Psoas muscle (tissue), 8 donors: Measurements from ENCODE around the gene ZNF286A. TPM values are rescaled to one million over a fixed set of nuclear protein-coding genes. Genes with fewer than 3 reads are reported as not detected.
"Not testable (repeated sequence)": the region's sequence is repeated elsewhere in the genome, so short reads cannot be mapped to it uniquely, and the experiment has no call there.

Experiments used
- ATAC-seq, 4 donors: fragments of 200-7000 bp; cut with Tn5 transposase; one replicate each; pipeline ENCODE4 v1.9.1; 2020; ENCODE audit warnings: moderate library complexity in 3 of 4, mild to moderate bottlenecking in 2 of 4
- DNase-seq, 2 donors: peaks; one replicate each; pipeline ENCODE4 v3.0.0-alpha.2; 2020
- H3K27ac ChIP-seq: fragments of 200-600 bp; one replicate; pipeline ENCODE4 v1.8.0; 2022
- H3K27me3 ChIP-seq, 3 donors: fragments of 200-600 bp in 1 of 3; one replicate each; pipeline versions ENCODE4 v1.6.1 to v1.8.0; 2013 to 2022; ENCODE audit warnings: low read length in 2 of 3, mild to moderate bottlenecking in 2 of 3, moderate library complexity in 1 of 3; ENCODE audit not compliant: insufficient read depth in 3 of 3
- H3K36me3 ChIP-seq, 2 donors: fragments of 200-600 bp in 1 of 2; one replicate each; pipeline versions ENCODE4 v1.6.1 to v1.8.0; 2013 to 2022; ENCODE audit warnings: low read depth in 1 of 2, mild to moderate bottlenecking in 1 of 2, moderate library complexity in 1 of 2; ENCODE audit not compliant: insufficient read depth in 1 of 2
- H3K4me1 ChIP-seq: fragments of 200-600 bp; one replicate; pipeline ENCODE4 v1.8.0; 2022
- H3K4me3 ChIP-seq: fragments of 200-600 bp; one replicate; pipeline ENCODE4 v1.8.0; 2022; ENCODE audit warnings: mild to moderate bottlenecking
- H3K9me3 ChIP-seq: fragments of 200-600 bp; one replicate; pipeline ENCODE4 v1.8.0; 2022
- WGBS, 3 donors: extraction: QIAGEN DNeasy Blood & Tissue Kit; methylation state at CpG; one replicate each; pipeline versions ENCODE4 v1.1.6 to v1.1.7; 2013; 5-methylcytosine and 5-hydroxymethylcytosine counted together
- intact Hi-C, 2 donors: fragments of 100-400 bp; cut with DNase I; formaldehyde crosslinking; loops; one replicate each; pipeline versions ENCODE4 v1.11.0 to v1.14.2; 2022
- polyA plus RNA-seq, 3 donors: library from polyadenylated mRNA; stranded (reverse); fragments of 200-250 nt; gene quantifications; one replicate each; pipeline ENCODE4 v1.2.3, GENCODE V29; 2013
- total RNA-seq, 4 donors: library from RNA; stranded (reverse); fragmentation: NEBNext Ultra II Directional in 2 of 4; extraction: Animal tissue kit (Norgen Biotek cat#: 25700) in 2 of 4; gene quantifications; one replicate each; pipeline versions ENCODE4 v1.2.1 to v1.2.4, GENCODE V29; 2021 to 2023
- TF ChIP-seq, protein P1 (sequence below): fragments of 200-600 bp; IDR thresholded peaks from one replicate; pipeline ENCODE4 v1.8.0; 2022; ENCODE audit warnings: antibody characterized with exemption
- donor health status: healthy with polysubstance abuse.
- donor health status: DM: no; HTN: no; CAD: no; lungs with moderate emphysema.
- donor health status: Bipolar disorder and iron deficiency.
- donor health status: healthy.
- donor health status: DM: yes; HTN: yes; CAD: no.
- donor health status: DM: no; HTN: no; CAD: no.
- donor health status: DM: no; HTN: no; CAD: no.
- donor health status: DM: yes; HTN: yes; CAD: no.

ZNF286A gene
- total and polyA plus RNA-seq, 7 donors, result 3.2 to 11.8 (median 6.5) TPM

DNA sequence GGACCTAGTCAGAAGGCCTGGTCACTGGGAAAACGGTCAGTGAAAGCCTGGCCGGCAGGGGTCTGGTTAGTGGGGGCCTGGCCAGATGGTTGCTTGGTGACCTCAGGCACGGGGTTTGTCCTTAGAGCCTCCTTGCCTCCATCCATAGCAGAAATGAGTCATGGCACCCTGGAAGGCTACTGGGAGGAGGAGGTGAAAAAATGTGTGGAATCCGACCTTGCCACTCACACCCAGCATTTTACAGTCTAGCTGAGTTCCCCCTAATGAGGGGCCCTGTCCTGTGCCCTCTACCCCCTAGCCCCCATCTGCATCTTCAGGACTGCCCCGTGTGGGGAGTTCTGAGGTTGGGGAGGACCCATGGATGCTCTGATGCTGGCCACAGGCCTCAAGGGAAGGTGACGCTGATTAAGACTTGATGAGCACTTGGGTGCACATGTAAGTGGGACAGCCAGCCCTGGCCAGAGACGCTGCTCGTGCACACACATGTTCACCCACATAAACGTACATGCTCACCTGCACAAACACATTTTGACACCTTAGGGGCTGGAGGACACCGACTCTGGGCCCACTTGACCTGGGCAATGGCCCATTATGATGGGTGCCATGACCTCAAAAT is 33.7 kb downstream of the ZNF286A start:
- intact Hi-C loops, DNase-seq, ATAC-seq, H3K9me3 ChIP-seq, H3K27me3 ChIP-seq, H3K27ac ChIP-seq, H3K36me3 ChIP-seq, H3K4me3 ChIP-seq, H3K4me1 ChIP-seq: not testable (repeated sequence)
- 83% methylated on average over 6 to 8 of the region's 10 CpGs for WGBS, 3 donors

DNA sequence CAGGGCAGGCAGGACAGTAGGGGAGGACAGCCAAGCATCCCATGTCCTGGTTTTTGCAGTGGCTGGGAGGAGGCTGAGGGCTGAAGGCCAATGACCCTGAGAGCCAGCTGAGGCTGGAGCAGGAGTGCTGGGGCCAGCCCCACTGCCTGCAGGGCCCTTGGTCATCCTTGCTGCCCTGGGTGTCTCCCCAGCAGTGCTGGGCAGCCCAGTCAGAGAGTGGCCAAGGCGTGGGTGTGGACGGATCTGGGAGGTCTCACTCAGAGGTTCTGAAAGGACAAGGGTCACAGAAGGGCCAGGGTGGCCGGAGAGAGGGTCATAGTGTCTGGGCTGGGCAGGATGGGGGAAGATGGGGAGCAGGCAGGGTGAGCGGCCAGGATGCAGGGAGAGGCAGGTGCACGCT is 37.0 kb downstream of the ZNF286A start:
- H3K9me3 ChIP-seq, H3K27ac ChIP-seq, intact Hi-C loops, H3K4me3 ChIP-seq, ATAC-seq, DNase-seq, H3K27me3 ChIP-seq, H3K36me3 ChIP-seq, H3K4me1 ChIP-seq: not testable (repeated sequence)
- WGBS, 3 donors, result 72 to 84% (median 82%) methylated on average over 3 to 4 of the region's 5 CpGs

DNA sequence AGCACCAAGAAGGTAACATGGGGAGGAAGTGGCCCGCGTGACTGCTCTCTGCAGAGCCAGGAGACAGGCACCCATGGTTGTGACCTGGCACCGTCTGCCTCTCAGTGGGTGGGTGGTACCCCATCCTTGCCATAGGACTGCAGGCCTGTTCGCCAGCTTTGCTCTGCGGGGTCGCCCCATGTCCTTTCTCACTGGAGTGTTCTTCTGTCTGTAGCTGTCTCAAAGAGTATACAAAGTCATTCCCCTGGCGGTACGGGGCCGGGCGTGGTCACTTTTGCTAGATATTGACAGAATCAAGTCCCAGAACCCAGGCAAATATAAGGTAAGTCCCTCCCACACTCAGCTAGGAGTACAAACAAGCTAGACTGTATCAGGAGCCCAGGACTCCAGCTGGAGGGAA is 38.5 kb downstream of the ZNF286A start:
- Histone ChIP-seq H3K27me3 (peaks cover 0 to 8% (median 0%) of the 10 kb centered on the region in 3 donors), H3K4me3 (no peak overlapping the region), H3K4me1 (no peaks in the 10 kb centered on the region), H3K9me3 (no peaks in the 10 kb centered on the region), H3K27ac (no peak overlapping the region), H3K36me3 (no peaks in the 10 kb centered on the region)
- TF ChIP-seq, protein P1, sequence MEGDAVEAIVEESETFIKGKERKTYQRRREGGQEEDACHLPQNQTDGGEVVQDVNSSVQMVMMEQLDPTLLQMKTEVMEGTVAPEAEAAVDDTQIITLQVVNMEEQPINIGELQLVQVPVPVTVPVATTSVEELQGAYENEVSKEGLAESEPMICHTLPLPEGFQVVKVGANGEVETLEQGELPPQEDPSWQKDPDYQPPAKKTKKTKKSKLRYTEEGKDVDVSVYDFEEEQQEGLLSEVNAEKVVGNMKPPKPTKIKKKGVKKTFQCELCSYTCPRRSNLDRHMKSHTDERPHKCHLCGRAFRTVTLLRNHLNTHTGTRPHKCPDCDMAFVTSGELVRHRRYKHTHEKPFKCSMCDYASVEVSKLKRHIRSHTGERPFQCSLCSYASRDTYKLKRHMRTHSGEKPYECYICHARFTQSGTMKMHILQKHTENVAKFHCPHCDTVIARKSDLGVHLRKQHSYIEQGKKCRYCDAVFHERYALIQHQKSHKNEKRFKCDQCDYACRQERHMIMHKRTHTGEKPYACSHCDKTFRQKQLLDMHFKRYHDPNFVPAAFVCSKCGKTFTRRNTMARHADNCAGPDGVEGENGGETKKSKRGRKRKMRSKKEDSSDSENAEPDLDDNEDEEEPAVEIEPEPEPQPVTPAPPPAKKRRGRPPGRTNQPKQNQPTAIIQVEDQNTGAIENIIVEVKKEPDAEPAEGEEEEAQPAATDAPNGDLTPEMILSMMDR, result no peak
- intact Hi-C loops, result no loop called here
- ATAC-seq, result no peak
- DNase-seq, result peak in 1 of 2 donors; percentile 45
- WGBS, 3 donors, result 87 to 94% (median 93%) methylated on average over 10 of the region's 10 CpGs

DNA sequence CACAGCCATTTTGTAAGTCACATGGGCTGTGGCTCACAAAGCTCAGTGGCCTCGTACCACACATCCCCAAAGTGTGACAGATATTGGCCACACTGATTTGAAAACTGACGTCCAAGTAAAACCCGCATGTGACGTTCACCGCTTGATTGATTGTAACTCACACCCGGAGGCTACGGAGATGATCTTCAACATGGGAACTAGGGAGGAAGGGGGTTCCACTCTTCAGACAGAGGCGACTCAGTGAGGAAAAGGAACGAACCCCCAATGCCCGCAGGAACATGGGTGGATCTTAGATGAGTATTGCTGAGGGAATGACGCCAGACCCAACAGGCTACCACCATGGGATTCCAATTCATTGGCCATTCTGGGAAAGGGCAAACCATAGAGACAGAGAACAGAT is 39.7 kb downstream of the ZNF286A start:
- H3K4me3 ChIP-seq, DNase-seq, H3K27ac ChIP-seq, H3K9me3 ChIP-seq, intact Hi-C loops, ATAC-seq, H3K4me1 ChIP-seq, H3K27me3 ChIP-seq, H3K36me3 ChIP-seq: not testable (repeated sequence)
- 80 to 87% (median 86%) methylated on average over 10 of the region's 11 CpGs for WGBS, 3 donors

DNA sequence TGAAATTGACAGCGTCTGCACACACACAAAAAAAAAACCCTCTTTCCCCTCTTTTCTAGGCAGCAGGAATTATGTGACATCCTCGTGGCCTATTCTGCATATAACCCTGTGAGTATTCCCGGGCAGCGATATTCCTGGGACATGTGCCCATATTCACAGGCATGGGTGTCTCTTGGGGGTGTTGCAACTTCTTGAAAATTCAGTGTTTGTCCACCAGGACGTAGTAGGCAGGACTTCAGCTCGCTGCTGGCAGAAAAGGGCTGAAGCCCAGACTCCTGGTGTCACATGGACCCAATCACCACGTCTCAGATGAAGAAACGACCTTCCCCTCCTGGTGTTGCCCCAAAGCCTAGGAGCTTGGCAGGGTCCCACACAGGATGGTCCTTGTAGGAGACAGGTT is 40.5 kb downstream of the ZNF286A start:
- H3K27ac ChIP-seq, intact Hi-C loops, H3K36me3 ChIP-seq, H3K9me3 ChIP-seq, ATAC-seq, H3K4me1 ChIP-seq, H3K4me3 ChIP-seq, H3K27me3 ChIP-seq: not testable (repeated sequence)
- WGBS, 3 donors, result 39 to 45% (median 42%) methylated on average over 8 of the region's 8 CpGs
- peak in 1 of 2 donors; percentile 43 for DNase-seq

DNA sequence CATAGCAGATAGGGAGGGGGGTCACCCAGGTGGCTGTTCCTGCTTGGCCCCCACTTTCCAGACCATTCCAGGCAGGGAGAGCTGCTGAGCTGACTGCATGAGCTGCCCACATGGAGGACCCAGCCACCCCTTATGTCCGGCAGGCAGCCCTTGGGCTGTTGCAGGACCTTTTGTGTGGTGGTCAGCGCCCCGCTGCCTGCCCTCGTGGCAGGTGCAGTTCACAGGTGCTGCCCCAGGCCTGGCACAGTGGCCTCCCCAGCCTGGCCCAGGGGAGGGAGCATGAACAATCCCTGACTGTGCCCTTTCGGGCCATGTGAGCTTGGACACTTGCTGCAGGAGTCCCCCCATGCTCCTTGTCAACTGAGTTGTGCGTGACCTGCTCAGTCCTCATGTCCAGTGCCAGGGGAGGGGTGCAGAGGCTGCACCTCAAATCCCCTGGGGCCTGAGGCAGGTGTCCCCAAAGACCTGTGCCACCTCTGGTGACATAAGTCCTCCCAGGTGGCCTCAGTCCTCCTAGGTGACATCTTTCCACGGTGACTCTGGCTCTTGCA is 41.1 kb downstream of the ZNF286A start:
- TF ChIP-seq, protein P1, result no peak
- intact Hi-C loops, result no loop called here
- no peaks in the 10 kb centered on the region for H3K4me1 ChIP-seq
- no peaks in the 10 kb centered on the region for H3K9me3 ChIP-seq
- peaks cover 0 to 10% (median 0%) of the 10 kb centered on the region in 3 donors for H3K27me3 ChIP-seq
- ATAC-seq (no peak), DNase-seq (no peak)
- 85 to 87% (median 87%) methylated on average over 5 to 7 of the region's 7 CpGs for WGBS, 3 donors
- H3K4me3 ChIP-seq, result no peak overlapping the region
- H3K27ac ChIP-seq, result no peak overlapping the region
- H3K36me3 ChIP-seq, result no peaks in the 10 kb centered on the region
